GM12878 (cell line): ENCODE results near the gene ABCA9.

Experiments used
- BCL11A ChIP-seq: IDR thresholded peaks from 2 replicates; pipeline ENCODE4 v1.6.1; 2011; ENCODE audit warnings: low read depth, low read length
- ETV6 ChIP-seq, 2 experiments: fragments of 450-650 bp in 1 of 2; IDR thresholded peaks in 1 of 2; conservative IDR thresholded peaks in 1 of 2; 2 replicates each; pipeline ENCODE4 v1.6.1; 2014; ENCODE audit warnings: antibody characterized with exemption in 1 of 2, borderline replicate concordance in 1 of 2, low read depth in 1 of 2, mild to moderate bottlenecking in 1 of 2, moderate library complexity in 1 of 2
- HDAC2 ChIP-seq: fragments of 200-600 bp; sonication (generic); IDR thresholded peaks from 2 replicates; pipeline ENCODE4 v1.6.1; 2017
- RAD21 ChIP-seq: IDR thresholded peaks from 2 replicates; pipeline ENCODE4 v1.6.1; 2011; ENCODE audit warnings: mild to moderate bottlenecking, low read depth, low read length, moderate library complexity; ENCODE audit not compliant: insufficient read depth
- TCF7 ChIP-seq: IDR thresholded peaks from 2 replicates; pipeline ENCODE4 v1.6.1; 2014; ENCODE audit warnings: antibody characterized with exemption, borderline replicate concordance
- ZSCAN29 ChIP-seq: fragments of 450-650 bp; IDR thresholded peaks from 2 replicates; pipeline ENCODE4 v1.6.1; 2017; ENCODE audit warnings: mild to moderate bottlenecking, moderate library complexity
- TF ChIP-seq, protein P1 (sequence below), 3 experiments: IDR thresholded peaks in 2 of 3; conservative IDR thresholded peaks in 1 of 3; 2 replicates each; pipeline ENCODE4 v1.5.1; 2011; ENCODE audit warnings: low read depth in 3 of 3, low read length in 3 of 3, mild to moderate bottlenecking in 3 of 3, control low read depth in 2 of 3, moderate library complexity in 2 of 3, inconsistent platforms in 1 of 3, mixed read lengths in 1 of 3; ENCODE audit not compliant: control insufficient read depth in 2 of 3, insufficient read depth in 1 of 3; ENCODE audit errors: extremely low read depth in 1 of 3
- TF ChIP-seq, protein P2 (sequence below): IDR thresholded peaks from 2 replicates; pipeline ENCODE4 v1.6.1; 2011; ENCODE audit warnings: mild to moderate bottlenecking, low read depth, low read length, moderate library complexity; ENCODE audit not compliant: insufficient replicate concordance
- TF ChIP-seq, protein P3 (sequence below): fragments of 150-350 bp; IDR thresholded peaks from 2 replicates; pipeline ENCODE4 v1.6.1; 2016; ENCODE audit warnings: low read depth, low read length
- TF ChIP-seq, protein P4 (sequence below): IDR thresholded peaks from 2 replicates; pipeline ENCODE4 v1.6.1; 2012; ENCODE audit warnings: low read depth, low read length, improper control_type of control experiment

DNA sequence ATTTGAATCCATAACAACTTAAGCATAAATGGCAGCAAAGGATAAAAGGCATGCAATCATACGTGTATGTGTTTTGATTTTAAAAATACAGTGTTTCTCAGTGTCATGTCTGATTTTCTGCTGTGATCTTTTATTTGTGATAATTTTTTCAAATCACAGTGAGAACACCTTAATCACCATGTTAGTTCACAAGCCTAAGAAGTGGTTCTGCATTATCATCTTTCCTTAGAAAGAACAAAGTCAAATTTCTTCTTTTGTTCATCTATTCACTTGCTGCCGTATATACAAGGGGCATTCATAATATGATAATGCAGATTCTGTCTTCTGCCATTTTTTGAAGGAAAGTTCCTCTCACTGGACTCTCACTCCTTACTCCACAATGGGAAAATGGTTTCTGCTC, 33.3 kb upstream of the ABCA9 start:
- TF ChIP-seq, protein P1, sequence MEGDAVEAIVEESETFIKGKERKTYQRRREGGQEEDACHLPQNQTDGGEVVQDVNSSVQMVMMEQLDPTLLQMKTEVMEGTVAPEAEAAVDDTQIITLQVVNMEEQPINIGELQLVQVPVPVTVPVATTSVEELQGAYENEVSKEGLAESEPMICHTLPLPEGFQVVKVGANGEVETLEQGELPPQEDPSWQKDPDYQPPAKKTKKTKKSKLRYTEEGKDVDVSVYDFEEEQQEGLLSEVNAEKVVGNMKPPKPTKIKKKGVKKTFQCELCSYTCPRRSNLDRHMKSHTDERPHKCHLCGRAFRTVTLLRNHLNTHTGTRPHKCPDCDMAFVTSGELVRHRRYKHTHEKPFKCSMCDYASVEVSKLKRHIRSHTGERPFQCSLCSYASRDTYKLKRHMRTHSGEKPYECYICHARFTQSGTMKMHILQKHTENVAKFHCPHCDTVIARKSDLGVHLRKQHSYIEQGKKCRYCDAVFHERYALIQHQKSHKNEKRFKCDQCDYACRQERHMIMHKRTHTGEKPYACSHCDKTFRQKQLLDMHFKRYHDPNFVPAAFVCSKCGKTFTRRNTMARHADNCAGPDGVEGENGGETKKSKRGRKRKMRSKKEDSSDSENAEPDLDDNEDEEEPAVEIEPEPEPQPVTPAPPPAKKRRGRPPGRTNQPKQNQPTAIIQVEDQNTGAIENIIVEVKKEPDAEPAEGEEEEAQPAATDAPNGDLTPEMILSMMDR (IDR thresholded peaks at IDR 0.05 in 2 of 3, conservative IDR thresholded peaks at IDR 0.05 in 1 of 3; ENCODE audit: control insufficient read depth in 2 of 3, extremely low read depth in 1 of 3, insufficient read depth in 1 of 3, low read depth in 3 of 3, low read length in 3 of 3), result no peak
- TF ChIP-seq, protein P2, sequence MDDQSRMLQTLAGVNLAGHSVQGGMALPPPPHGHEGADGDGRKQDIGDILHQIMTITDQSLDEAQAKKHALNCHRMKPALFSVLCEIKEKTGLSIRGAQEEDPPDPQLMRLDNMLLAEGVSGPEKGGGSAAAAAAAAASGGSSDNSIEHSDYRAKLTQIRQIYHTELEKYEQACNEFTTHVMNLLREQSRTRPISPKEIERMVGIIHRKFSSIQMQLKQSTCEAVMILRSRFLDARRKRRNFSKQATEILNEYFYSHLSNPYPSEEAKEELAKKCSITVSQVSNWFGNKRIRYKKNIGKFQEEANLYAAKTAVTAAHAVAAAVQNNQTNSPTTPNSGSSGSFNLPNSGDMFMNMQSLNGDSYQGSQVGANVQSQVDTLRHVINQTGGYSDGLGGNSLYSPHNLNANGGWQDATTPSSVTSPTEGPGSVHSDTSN, result no peak
- TF ChIP-seq, protein P3, sequence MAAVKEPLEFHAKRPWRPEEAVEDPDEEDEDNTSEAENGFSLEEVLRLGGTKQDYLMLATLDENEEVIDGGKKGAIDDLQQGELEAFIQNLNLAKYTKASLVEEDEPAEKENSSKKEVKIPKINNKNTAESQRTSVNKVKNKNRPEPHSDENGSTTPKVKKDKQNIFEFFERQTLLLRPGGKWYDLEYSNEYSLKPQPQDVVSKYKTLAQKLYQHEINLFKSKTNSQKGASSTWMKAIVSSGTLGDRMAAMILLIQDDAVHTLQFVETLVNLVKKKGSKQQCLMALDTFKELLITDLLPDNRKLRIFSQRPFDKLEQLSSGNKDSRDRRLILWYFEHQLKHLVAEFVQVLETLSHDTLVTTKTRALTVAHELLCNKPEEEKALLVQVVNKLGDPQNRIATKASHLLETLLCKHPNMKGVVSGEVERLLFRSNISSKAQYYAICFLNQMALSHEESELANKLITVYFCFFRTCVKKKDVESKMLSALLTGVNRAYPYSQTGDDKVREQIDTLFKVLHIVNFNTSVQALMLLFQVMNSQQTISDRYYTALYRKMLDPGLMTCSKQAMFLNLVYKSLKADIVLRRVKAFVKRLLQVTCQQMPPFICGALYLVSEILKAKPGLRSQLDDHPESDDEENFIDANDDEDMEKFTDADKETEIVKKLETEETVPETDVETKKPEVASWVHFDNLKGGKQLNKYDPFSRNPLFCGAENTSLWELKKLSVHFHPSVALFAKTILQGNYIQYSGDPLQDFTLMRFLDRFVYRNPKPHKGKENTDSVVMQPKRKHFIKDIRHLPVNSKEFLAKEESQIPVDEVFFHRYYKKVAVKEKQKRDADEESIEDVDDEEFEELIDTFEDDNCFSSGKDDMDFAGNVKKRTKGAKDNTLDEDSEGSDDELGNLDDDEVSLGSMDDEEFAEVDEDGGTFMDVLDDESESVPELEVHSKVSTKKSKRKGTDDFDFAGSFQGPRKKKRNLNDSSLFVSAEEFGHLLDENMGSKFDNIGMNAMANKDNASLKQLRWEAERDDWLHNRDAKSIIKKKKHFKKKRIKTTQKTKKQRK, result no peak
- TF ChIP-seq RAD21 (no peak), ETV6 (conservative IDR thresholded peaks at IDR 0.05 in 1 of 2, IDR thresholded peaks at IDR 0.05 in 1 of 2; ENCODE audit: borderline replicate concordance in 1 of 2, low read depth in 1 of 2) (no peak), TCF7 (no peak), BCL11A (no peak), ZSCAN29 (no peak), HDAC2 (no peak)
- TF ChIP-seq, protein P4, sequence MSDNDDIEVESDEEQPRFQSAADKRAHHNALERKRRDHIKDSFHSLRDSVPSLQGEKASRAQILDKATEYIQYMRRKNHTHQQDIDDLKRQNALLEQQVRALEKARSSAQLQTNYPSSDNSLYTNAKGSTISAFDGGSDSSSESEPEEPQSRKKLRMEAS, result no peak
